ENCODE results near the gene BBIP1.

- no peak for TF ChIP-seq GATA3 (IDR thresholded peaks at IDR 0.05; ENCODE audit: low read depth, low read length)
- TF ChIP-seq GATA2 (IDR thresholded peaks at IDR 0.05; ENCODE audit: low read depth, low read length): no peak
These were observed 32.9 kb downstream of the BBIP1 start for GRCh38 chr10:110885932-110886674.

Data from SH-SY5Y (cell line).